ACHN (cell line): Measurements from ENCODE around the gene MAZ.
"Not testable (repeated sequence)": the region's sequence is repeated elsewhere in the genome, so short reads cannot be mapped to it uniquely, and the experiment has no call there.

Experiments
- DNase-seq: peaks from one replicate; pipeline ENCODE4 v3.0.0-alpha.2; 2015
- in situ Hi-C: cut with HindIII; loops from 2 replicates; pipeline ENCODE4 v1.10.0; 2017; ENCODE audit warnings: low sequenced_read_pairs, low pct_ligation_motif_present, low pct_unique_long_range_greater_than_20kb

Gene MAZ

GRCh38 chr16:29806099-29806579 is at the start of gene MAZ:
TSS of gene MAZ (plus strand) at chr16:29806529. CDS start at chr16:29806702, 173 bp downstream.
- DNase-seq: no peak
- in situ Hi-C loops: no loop called here

- DNase-seq: no peak
These were observed 49.7 kb upstream of the MAZ start for GRCh38 chr16:29756654-29757053.

GRCh38 chr16:29757086-29757485 is 49.2 kb upstream of the MAZ start:
- DNase-seq, in situ Hi-C loops: not testable (repeated sequence)

More at GRCh38 chr16:29756654-29757053, 49.7 kb upstream of the MAZ start:
- in situ Hi-C loops: no loop called here

DNA sequence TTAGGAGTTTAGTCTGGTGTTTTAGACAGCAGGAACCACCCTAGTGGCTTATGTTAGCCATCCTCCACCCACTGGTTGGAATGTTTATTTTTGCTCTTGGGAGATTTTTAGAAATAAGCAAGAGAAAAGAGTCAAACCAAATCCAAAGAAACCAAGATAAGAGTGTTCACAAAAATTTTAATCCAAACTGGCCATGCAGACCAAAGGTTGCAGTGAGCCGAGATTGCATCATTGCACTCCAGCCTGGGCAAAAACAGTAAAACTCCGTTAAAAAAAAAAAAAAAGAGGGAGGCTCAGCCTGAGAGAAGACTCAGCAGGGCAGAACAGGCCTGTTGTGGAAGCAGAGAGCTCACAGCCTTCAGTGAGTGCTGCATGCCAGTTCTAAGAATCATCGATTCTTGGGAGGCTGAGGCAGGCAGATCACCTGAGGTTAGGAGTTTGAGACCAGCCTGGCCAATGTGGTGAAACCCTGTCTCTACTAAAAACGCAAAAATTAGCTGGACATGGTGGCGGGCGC is 48.3 kb upstream of the MAZ start:
- DNase-seq: no peak
- in situ Hi-C loops: no loop called here

DNA sequence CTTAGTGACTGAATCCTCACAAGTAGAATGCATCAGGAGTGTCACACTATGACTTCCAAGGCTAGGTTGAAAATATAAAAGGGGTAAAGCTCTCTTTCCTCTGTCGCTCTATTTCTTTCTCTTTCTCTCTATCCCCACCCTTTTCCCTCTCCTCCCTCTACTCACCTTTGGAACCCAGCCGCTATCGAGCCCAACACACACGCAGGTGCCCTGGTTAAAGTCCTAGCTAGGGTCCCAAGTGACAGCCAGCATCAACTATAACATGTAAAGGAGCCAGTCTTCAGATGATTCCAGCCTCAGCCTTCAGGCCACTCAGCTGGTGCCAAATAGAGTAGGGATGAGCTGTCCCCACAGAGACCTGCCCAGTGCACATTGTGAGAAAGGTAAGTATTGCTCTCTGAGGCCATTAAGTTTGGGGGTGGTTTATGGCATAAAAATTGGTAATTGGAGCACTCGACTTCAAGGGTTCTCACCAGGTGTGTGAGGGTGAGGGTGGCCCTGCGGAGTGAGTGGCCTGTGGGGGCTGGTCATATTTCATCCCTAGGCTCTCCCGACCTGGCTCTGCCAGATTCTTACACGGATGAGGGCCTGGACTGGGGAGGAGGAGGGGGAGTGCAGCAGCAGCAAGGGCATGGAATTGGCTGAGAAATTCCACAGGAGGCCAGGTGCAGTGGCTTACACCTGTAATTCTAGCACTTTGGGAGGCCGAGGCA is 45.6 kb upstream of the MAZ start:
- no peak for DNase-seq

GRCh38 chr16:29761280-29761651 is 45.1 kb upstream of the MAZ start:
- in situ Hi-C loops, DNase-seq: not testable (repeated sequence)

More for the DNA sequence above, 45.6 kb upstream of the MAZ start:
- in situ Hi-C loops: no loop called here

DNA sequence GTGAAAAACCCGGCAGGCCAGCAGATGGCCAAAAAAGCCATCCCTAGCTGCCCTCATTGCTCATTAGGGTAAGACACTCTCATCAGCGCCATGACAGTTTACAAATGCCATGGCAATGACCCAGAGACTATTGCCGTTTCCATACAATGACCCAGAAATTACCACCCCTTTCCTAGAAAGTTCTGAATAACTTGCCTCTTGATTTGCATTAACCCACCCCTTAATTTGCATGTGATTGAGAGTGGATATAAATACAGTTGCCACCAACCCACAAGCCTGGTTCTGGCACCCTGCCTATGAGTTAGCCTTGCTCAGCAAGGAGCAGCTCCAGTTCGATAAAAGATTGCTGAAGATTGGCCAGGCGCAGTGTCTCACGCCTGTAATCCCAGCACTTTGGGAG is 44.4 kb upstream of the MAZ start:
- no peak for DNase-seq

DNA sequence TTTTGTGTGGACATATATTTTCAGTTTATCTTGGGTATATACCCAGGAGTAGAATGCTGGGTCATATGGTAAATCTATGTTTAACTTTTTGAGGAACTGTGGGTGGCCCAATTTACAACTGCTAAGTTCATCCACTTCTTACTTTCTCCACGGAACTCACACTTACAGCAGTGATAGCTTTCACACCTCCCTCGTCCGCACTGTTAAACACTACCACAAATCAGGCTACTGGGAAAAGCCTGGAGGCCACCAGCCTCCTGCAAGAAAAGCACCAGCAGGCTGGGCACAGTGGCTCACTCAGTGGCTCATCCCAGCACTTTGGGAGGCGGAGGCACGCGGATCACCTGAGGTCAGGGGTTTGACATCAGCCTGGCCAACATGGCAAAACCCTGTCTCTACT is 43.0 kb upstream of the MAZ start:
- in situ Hi-C loops: no loop called here
- DNase-seq: no peak

More for the DNA sequence above, 44.4 kb upstream of the MAZ start:
- in situ Hi-C loops: no loop called here

DNA sequence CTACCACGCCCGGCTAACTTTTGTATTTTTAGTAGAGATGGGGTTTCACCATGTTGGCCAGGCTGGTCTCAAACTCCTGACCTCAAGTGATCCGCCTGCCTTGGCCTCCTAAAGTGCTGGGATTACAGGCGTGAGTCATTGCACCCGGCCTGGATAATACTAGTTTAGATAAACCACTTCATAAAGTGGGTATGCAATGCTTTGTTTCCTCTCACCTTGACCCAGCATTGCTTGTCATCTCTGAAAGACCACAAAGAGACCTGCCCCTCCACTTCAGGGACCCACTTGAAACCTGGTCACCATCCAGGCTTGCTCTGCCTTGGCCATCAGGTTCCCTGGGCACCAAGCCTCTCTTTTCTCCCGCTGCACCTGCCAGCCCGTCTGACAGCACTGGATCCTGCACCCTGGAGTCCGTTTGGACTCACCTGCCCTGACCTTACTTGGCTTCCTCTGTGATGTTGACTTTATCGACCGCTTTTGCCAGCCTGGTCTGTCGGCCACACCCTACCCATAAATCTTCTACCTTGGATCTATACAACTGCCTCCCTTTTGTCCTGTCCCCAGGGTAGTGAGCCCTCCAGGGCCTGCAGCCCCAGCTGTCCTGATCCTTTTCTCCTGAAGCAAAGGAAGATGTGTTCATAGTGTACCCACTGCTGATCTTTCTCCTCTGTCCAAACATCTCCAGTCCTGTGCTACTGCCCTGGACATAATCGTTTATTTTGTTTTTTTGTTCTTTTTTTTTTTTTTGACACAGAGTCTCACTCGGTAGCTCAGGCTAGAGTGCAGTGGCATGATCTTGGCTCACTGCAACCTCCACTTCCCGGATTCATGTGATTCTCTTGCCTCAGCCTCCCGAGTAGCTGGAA is 40.9 kb upstream of the MAZ start:
- no peak for DNase-seq
- in situ Hi-C loops: no loop called here

GRCh38 chr16:29766571-29766970 is 39.8 kb upstream of the MAZ start:
- no peak for DNase-seq
- in situ Hi-C loops: no loop called here

DNA sequence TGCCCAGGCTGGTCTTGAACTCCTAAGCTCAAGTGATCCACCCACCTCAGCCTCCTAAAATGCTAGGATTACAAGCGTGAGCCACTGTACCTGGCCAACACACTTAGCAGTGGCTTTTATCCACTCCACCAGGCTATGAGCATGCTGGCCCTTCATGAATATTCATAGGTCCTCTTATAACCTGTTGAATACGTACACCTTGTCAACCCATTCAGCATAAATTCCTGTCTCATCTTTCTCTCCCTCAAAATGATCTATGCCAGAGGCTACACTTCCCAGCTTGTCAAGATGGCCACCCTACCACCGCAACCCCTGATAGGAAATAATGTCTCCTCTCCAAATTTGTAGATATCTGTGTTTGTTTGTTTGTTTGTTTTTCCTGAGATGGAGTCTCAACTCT is 39.3 kb upstream of the MAZ start:
- no peak for DNase-seq
- in situ Hi-C loops: no loop called here

DNA sequence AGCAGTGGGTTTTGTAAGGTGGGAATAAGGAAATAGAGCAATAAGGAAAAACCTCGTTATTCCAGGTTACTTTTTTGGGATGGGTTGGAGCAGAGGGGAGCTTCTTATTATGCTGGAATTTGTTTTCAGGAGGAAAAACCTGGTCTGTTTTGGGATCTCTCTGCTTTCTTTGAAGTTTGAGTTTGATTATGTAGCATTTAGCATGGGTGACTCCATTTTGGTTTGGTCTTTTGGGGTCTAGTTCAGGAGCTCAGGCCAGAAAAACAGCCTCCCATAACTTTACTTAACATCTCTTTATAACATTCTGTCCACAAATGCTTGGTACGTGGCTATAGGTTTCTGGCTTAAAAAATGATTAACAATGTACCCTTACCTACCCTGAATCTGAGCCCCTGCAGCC is 36.8 kb upstream of the MAZ start:
- in situ Hi-C loops: no loop called here
- DNase-seq: no peak

GRCh38 chr16:29770250-29770929 is 35.9 kb upstream of the MAZ start:
- no peak for DNase-seq
- in situ Hi-C loops: no loop called here

- in situ Hi-C loops: not testable (repeated sequence)
These were observed 34.0 kb upstream of the MAZ start for GRCh38 chr16:29772330-29772729.

DNA sequence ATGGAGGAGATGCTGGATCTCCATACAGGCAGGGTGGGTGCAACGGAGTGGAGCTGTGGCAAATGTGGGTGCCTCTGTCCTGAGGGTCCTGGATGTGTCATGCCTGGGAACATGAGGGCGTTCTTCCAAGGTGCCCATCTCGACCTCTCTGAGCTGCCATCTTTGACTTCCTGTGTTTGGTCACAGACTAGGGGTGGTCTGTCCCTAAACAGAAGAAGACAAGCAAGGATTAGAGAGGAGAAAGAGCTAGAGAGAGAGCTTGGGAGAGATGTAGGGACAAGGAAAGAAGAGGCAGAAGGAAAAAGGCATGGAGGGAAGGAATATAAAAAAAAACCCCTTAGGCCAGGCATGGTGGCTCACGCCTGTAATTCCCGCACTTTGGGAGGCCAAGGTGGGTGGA is 31.6 kb upstream of the MAZ start:
- in situ Hi-C loops: no loop called here
- DNase-seq: no peak

More at GRCh38 chr16:29772330-29772729, 34.0 kb upstream of the MAZ start:
- DNase-seq: not testable (repeated sequence)

- no peak for DNase-seq
- in situ Hi-C loops: no loop called here
These were observed 30.5 kb upstream of the MAZ start for GRCh38 chr16:29775742-29776408.

- DNase-seq: no peak
- in situ Hi-C loops: no loop called here
These were observed 28.6 kb upstream of the MAZ start, which contains the start of gene ZG16 for GRCh38 chr16:29777576-29778350. TSS of gene ZG16 (plus strand) at chr16:29778256. CDS start at chr16:29779267, 1,011 bp downstream.

DNA sequence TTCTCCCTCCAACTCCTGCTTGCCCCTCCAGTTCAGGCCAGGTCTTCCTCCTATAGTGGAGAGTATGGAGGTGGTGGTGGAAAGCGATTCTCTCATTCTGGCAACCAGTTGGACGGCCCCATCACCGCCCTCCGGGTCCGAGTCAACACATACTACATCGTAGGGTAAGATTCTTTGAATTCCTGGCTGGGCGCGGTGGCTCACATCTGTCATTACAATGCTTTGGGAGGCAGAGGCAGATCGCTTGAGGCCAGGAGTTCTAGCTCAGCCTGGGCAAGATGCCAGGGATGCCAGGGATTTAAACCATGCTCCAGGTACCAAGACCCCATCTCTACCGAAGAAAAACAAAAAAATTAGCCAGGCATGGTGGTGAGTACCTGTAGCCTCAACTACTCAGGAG is 26.9 kb upstream of the MAZ start:
- in situ Hi-C loops: no loop called here
- DNase-seq: no peak
